ES-I3 (cell line): Measurements from ENCODE around the gene ALDH4A1.

Source experiments
- H3K36me3 ChIP-seq: 2 replicates; pipeline ENCODE4 v1.6.1; 2013; ENCODE audit warnings: mild to moderate bottlenecking, low read length, control low read depth, moderate library complexity; ENCODE audit not compliant: insufficient read depth
- H3K4me1 ChIP-seq: 2 replicates; pipeline ENCODE4 v1.6.1; 2013; ENCODE audit warnings: mild to moderate bottlenecking, control low read depth, low read length; ENCODE audit not compliant: insufficient read depth
- H3K9ac ChIP-seq: 2 replicates; pipeline ENCODE4 v1.6.1; 2013; ENCODE audit warnings: low read depth, mild to moderate bottlenecking, low read length, moderate library complexity
- H3K9me3 ChIP-seq: 2 replicates; pipeline ENCODE4 v1.6.1; 2013; ENCODE audit warnings: mild to moderate bottlenecking, low read length, moderate library complexity; ENCODE audit not compliant: control insufficient read depth, insufficient read depth

The ALDH4A1 gene

GRCh38 chr1:18902523-18903290, at the start of gene ALDH4A1:
Gene ALDH4A1 (minus strand): TSS chr1:18902555. CDS start chr1:18902523, 32 bp downstream.
- H3K9ac ChIP-seq = peak within 1 kb of the TSS; percentile 63
- no peaks in the 10 kb centered on the region for H3K4me1 ChIP-seq

GRCh38 chr1:18951818-18952391, 49.5 kb upstream of the ALDH4A1 start:
- H3K4me1 ChIP-seq = peaks cover 44% of the 10 kb centered on the region
- H3K9ac ChIP-seq = no peak overlapping the region
- H3K36me3 ChIP-seq = no peaks in the 10 kb centered on the region; the same call in 1 of the 2 replicates
- H3K9me3 ChIP-seq = no peaks in the 10 kb centered on the region

More at GRCh38 chr1:18902523-18903290, at the start of gene ALDH4A1:
- H3K36me3 ChIP-seq = no peaks in the 10 kb centered on the region; the same call in 1 of the 2 replicates
- H3K9me3 ChIP-seq = no peaks in the 10 kb centered on the region

- Histone ChIP-seq H3K9ac (peak overlapping the region; percentile 4; the same call in 1 of the 2 replicates), H3K9me3 (no peaks in the 10 kb centered on the region), H3K36me3 (no peaks in the 10 kb centered on the region; the same call in 1 of the 2 replicates), H3K4me1 (peaks cover 44% of the 10 kb centered on the region)
Measured at GRCh38 chr1:18951416-18951815, 49.1 kb upstream of the ALDH4A1 start.

- no peaks in the 10 kb centered on the region; the same call in 1 of the 2 replicates for H3K36me3 ChIP-seq
- H3K4me1 ChIP-seq = peaks cover 48% of the 10 kb centered on the region
- peak overlapping the region; percentile 4 for H3K9ac ChIP-seq
- H3K9me3 ChIP-seq = no peaks in the 10 kb centered on the region
Measured at GRCh38 chr1:18950401-18951026, 48.2 kb upstream of the ALDH4A1 start.

GRCh38 chr1:18949686-18950400, 47.5 kb upstream of the ALDH4A1 start:
- Histone ChIP-seq H3K9ac (peak overlapping the region; percentile 4), H3K9me3 (no peaks in the 10 kb centered on the region), H3K4me1 (peaks cover 55% of the 10 kb centered on the region), H3K36me3 (no peaks in the 10 kb centered on the region; the same call in 1 of the 2 replicates)

GRCh38 chr1:18948913-18949685, 46.7 kb upstream of the ALDH4A1 start:
- Histone ChIP-seq H3K9ac (peak overlapping the region; percentile 4; the same call in 1 of the 2 replicates), H3K36me3 (no peaks in the 10 kb centered on the region; the same call in 1 of the 2 replicates), H3K4me1 (peaks cover 55% of the 10 kb centered on the region), H3K9me3 (no peaks in the 10 kb centered on the region)

GRCh38 chr1:18948048-18948912, 45.9 kb upstream of the ALDH4A1 start:
- Histone ChIP-seq H3K36me3 (no peaks in the 10 kb centered on the region; the same call in 1 of the 2 replicates), H3K9ac (no peak overlapping the region), H3K4me1 (peaks cover 50% of the 10 kb centered on the region), H3K9me3 (no peaks in the 10 kb centered on the region)

GRCh38 chr1:18947570-18947969, 45.2 kb upstream of the ALDH4A1 start:
- no peaks in the 10 kb centered on the region for H3K9me3 ChIP-seq
- no peak overlapping the region for H3K9ac ChIP-seq
- peaks cover 43% of the 10 kb centered on the region for H3K4me1 ChIP-seq
- no peaks in the 10 kb centered on the region; the same call in 1 of the 2 replicates for H3K36me3 ChIP-seq

- H3K36me3 ChIP-seq = no peaks in the 10 kb centered on the region; the same call in 1 of the 2 replicates
- H3K4me1 ChIP-seq = peaks cover 47% of the 10 kb centered on the region
- no peaks in the 10 kb centered on the region for H3K9me3 ChIP-seq
- no peak overlapping the region for H3K9ac ChIP-seq
Measured at GRCh38 chr1:18946550-18947381, 44.4 kb upstream of the ALDH4A1 start.

GRCh38 chr1:18945401-18945849, 43.1 kb upstream of the ALDH4A1 start:
- no peak overlapping the region for H3K9ac ChIP-seq

GRCh38 chr1:18944810-18945209, 42.5 kb upstream of the ALDH4A1 start:
- H3K9me3 ChIP-seq = no peaks in the 10 kb centered on the region
- no peak overlapping the region for H3K9ac ChIP-seq
- peaks cover 43% of the 10 kb centered on the region for H3K4me1 ChIP-seq
- no peaks in the 10 kb centered on the region; the same call in 1 of the 2 replicates for H3K36me3 ChIP-seq

More at GRCh38 chr1:18945401-18945849, 43.1 kb upstream of the ALDH4A1 start:
- no peaks in the 10 kb centered on the region; the same call in 1 of the 2 replicates for H3K36me3 ChIP-seq
- H3K9me3 ChIP-seq = no peaks in the 10 kb centered on the region
- H3K4me1 ChIP-seq = peaks cover 45% of the 10 kb centered on the region

GRCh38 chr1:18943914-18944572, 41.7 kb upstream of the ALDH4A1 start:
- H3K4me1 ChIP-seq = peaks cover 44% of the 10 kb centered on the region
- H3K9ac ChIP-seq = no peak overlapping the region
- no peaks in the 10 kb centered on the region for H3K9me3 ChIP-seq
- no peaks in the 10 kb centered on the region for H3K36me3 ChIP-seq
